A673 (cell line): ENCODE results near the gene BUD31.

ENCODE experiments used
- CTCF ChIP-seq: fragments of 300-800, 200-600 bp; sonication (generic); conservative IDR thresholded peaks from 2 replicates; pipeline ENCODE4 v1.5.1; 2017; ENCODE audit warnings: low read depth, mild to moderate bottlenecking, antibody characterized with exemption, low read length, moderate library complexity, mixed read lengths
- EZH2 ChIP-seq: fragments of 200-600 bp; sonication (generic); IDR thresholded peaks from 2 replicates; pipeline ENCODE4 v1.6.1; 2017; ENCODE audit warnings: borderline replicate concordance, low read depth, mild to moderate bottlenecking, mixed read lengths, antibody characterized with exemption, low read length; ENCODE audit not compliant: poor library complexity, severe bottlenecking

GRCh38 chr7:99366646-99367045, 42.1 kb upstream of the BUD31 start:
- TF ChIP-seq CTCF (no peak), EZH2 (no peak)
